ENCODE results near the gene SLC29A3.

Gene SLC29A3

DNA sequence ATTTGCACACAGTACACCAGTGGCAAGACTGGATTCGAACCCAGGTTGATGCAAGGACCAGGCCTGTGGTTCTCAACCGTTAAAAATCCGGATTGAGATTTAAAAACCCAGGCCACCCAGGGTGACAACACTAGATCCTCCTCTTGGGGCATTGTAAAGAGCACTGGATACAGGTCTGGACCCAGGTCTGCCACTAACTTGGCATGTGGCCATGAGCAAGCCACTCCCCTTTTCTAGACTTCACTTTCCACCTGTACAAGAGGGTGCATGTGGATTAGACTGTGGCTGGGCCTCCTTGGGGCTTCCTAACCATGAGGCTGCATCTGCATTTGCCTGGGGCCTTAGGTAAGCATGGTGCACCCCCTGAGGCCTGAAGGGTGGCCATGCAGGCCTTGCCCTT, 21.7 kb upstream of the SLC29A3 start:
- no peaks in the 10 kb centered on the region for H3K9me3 ChIP-seq (ENCODE audit: insufficient read depth, low read length)
- H2AFZ ChIP-seq (ENCODE audit: low read depth, low read length, severe bottlenecking): no peak overlapping the region
- no peaks in the 10 kb centered on the region for H3K27me3 ChIP-seq (ENCODE audit: low read length)
- no peaks in the 10 kb centered on the region for H3F3A ChIP-seq (ENCODE audit: insufficient read depth)
- H3K4me3 ChIP-seq (ENCODE audit: insufficient read depth, low read length, poor library complexity, severe bottlenecking): no peak overlapping the region
- H3K79me2 ChIP-seq (ENCODE audit: insufficient read depth, low read length): no peaks in the 10 kb centered on the region
- H3K4me2 ChIP-seq (ENCODE audit: low read depth, low read length, poor library complexity, severe bottlenecking): no peak overlapping the region
- no peak overlapping the region for H3K9ac ChIP-seq (ENCODE audit: low read length)
- TF ChIP-seq CTCF (IDR thresholded peaks at IDR 0.05; ENCODE audit: insufficient read depth, low read length, poor library complexity, severe bottlenecking) (no peak), EZH2phosphoT487 (conservative IDR thresholded peaks at IDR 0.05; ENCODE audit: low read length) (no peak)
- no peaks in the 10 kb centered on the region for H4K20me1 ChIP-seq (ENCODE audit: low read depth, low read length)
- no peaks in the 10 kb centered on the region for H3K36me3 ChIP-seq (ENCODE audit: low read length)
- no peaks in the 10 kb centered on the region for H3K9me2 ChIP-seq (replicated peaks; ENCODE audit: insufficient read depth, low read length)
- no peak overlapping the region for H3K27ac ChIP-seq (ENCODE audit: low read depth, low read length)

- H3F3A ChIP-seq (ENCODE audit: insufficient read depth): no peaks in the 10 kb centered on the region
- no peaks in the 10 kb centered on the region for H3K27me3 ChIP-seq (ENCODE audit: low read length)
- H3K27ac ChIP-seq (ENCODE audit: low read depth, low read length): no peak overlapping the region
- no peaks in the 10 kb centered on the region for H3K79me2 ChIP-seq (ENCODE audit: insufficient read depth, low read length)
- no peaks in the 10 kb centered on the region for H3K36me3 ChIP-seq (ENCODE audit: low read length)
- no peak overlapping the region for H3K4me2 ChIP-seq (ENCODE audit: low read depth, low read length, poor library complexity, severe bottlenecking)
- no peak overlapping the region for H2AFZ ChIP-seq (ENCODE audit: low read depth, low read length, severe bottlenecking)
- TF ChIP-seq CTCF (IDR thresholded peaks at IDR 0.05; ENCODE audit: insufficient read depth, low read length, poor library complexity, severe bottlenecking) (no peak), EZH2phosphoT487 (conservative IDR thresholded peaks at IDR 0.05; ENCODE audit: low read length) (no peak)
- H3K9me3 ChIP-seq (ENCODE audit: insufficient read depth, low read length): no peaks in the 10 kb centered on the region
- no peaks in the 10 kb centered on the region for H4K20me1 ChIP-seq (ENCODE audit: low read depth, low read length)
- no peak overlapping the region for H3K9ac ChIP-seq (ENCODE audit: low read length)
- H3K4me3 ChIP-seq (ENCODE audit: insufficient read depth, low read length, poor library complexity, severe bottlenecking): no peak overlapping the region
- no peaks in the 10 kb centered on the region for H3K9me2 ChIP-seq (replicated peaks; ENCODE audit: insufficient read depth, low read length)
Measured at GRCh38 chr10:71299071-71299785, 19.8 kb upstream of the SLC29A3 start.

DNA sequence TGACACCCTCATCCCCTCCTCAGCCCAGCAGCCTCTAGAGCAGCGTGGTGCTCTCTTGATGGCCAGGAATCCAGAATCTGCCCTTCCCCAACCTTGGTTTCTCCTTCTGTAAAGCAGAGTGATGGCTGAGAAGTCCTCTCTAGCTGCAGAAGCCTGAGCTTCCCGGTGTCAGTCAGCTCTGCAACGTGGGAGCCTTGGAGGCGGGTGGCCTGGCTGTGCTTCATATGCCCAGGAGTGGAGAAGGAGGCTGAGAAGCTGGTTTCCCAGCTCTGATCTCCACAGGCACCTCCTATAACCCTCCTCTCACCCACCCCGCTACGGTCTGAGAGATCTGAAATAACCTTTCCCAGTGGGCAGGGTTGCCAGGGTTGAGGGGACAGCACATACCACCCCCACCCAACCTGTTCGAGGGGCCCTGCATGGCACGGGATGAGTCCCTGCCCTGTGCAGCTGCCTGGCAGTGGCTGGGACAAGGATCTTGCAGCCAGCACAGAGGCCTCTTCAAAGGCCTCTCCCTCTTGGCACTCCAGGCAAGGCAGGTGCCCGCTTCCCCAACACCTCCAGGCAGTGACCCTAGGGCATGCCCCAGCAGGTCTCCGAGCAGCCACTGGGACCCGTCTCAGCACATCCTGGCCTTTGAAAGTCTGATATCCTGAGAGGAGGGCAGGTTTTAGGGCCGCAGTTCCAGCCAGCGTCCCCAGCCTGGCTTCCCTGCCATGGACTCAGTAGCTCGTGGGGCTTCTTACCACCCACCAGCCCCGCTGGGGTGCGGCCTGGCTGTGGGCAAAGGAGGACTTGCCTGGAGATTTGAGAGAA, 18.3 kb upstream of the SLC29A3 start:
- Histone ChIP-seq H3K27ac (ENCODE audit: low read depth, low read length) (no peak overlapping the region), H2AFZ (ENCODE audit: low read depth, low read length, severe bottlenecking) (no peak overlapping the region), H3K9me2 (replicated peaks; ENCODE audit: insufficient read depth, low read length) (no peaks in the 10 kb centered on the region), H3K9me3 (ENCODE audit: insufficient read depth, low read length) (no peaks in the 10 kb centered on the region), H4K20me1 (ENCODE audit: low read depth, low read length) (no peaks in the 10 kb centered on the region), H3K4me2 (ENCODE audit: low read depth, low read length, poor library complexity, severe bottlenecking) (no peak overlapping the region), H3K9ac (ENCODE audit: low read length) (no peak overlapping the region), H3F3A (ENCODE audit: insufficient read depth) (no peaks in the 10 kb centered on the region), H3K36me3 (ENCODE audit: low read length) (no peaks in the 10 kb centered on the region), H3K27me3 (ENCODE audit: low read length) (no peaks in the 10 kb centered on the region), H3K4me3 (ENCODE audit: insufficient read depth, low read length, poor library complexity, severe bottlenecking) (no peak overlapping the region), H3K79me2 (ENCODE audit: insufficient read depth, low read length) (no peaks in the 10 kb centered on the region)
- no peak for TF ChIP-seq CTCF (IDR thresholded peaks at IDR 0.05; ENCODE audit: insufficient read depth, low read length, poor library complexity, severe bottlenecking)
- TF ChIP-seq EZH2phosphoT487 (conservative IDR thresholded peaks at IDR 0.05; ENCODE audit: low read length): no peak
